ENCODE measurements around the gene TPCN1.

TPCN1 gene

DNA sequence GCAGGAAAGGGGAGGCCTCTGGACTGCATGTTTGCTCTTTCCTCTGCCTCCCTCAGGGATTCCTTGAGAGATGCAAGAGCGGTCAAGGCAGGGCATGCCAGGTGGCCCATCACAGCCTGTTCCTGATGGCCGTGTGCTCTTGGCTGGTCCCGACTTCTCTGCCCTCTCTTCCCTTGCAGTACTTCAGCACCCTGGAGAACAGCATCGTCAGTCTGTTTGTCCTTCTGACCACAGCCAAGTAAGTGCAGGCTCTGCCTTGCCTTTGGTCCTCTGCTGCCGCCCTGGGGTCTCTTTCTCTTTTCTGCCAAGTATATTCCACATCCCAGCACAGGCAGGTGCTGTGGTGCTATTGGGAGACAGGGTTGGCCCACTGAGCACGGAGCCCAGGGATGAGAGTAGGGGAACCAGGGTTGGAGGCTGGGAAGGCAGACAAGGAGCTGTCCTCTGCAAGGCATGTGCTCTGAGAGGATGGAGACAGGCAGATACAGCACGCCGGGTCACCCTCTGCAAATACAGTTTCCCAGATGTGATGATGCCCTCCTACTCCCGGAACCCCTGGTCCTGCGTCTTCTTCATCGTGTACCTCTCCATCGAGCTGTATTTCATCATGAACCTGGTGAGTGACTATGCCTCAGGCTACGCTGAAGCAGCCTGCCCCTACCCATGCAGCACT lies 51.9 kb downstream of the TPCN1 start:
- TF ChIP-seq, protein P1, sequence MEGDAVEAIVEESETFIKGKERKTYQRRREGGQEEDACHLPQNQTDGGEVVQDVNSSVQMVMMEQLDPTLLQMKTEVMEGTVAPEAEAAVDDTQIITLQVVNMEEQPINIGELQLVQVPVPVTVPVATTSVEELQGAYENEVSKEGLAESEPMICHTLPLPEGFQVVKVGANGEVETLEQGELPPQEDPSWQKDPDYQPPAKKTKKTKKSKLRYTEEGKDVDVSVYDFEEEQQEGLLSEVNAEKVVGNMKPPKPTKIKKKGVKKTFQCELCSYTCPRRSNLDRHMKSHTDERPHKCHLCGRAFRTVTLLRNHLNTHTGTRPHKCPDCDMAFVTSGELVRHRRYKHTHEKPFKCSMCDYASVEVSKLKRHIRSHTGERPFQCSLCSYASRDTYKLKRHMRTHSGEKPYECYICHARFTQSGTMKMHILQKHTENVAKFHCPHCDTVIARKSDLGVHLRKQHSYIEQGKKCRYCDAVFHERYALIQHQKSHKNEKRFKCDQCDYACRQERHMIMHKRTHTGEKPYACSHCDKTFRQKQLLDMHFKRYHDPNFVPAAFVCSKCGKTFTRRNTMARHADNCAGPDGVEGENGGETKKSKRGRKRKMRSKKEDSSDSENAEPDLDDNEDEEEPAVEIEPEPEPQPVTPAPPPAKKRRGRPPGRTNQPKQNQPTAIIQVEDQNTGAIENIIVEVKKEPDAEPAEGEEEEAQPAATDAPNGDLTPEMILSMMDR (IDR thresholded peaks at IDR 0.05; ENCODE audit: control insufficient read depth, insufficient read depth, low read depth, low read length, missing control alignments): no peak
- no peak overlapping the region for H3K4me3 ChIP-seq (ENCODE audit: control insufficient read depth, low read depth, low read length)
- DNase-seq (ENCODE audit: low read depth): no peak

DNA sequence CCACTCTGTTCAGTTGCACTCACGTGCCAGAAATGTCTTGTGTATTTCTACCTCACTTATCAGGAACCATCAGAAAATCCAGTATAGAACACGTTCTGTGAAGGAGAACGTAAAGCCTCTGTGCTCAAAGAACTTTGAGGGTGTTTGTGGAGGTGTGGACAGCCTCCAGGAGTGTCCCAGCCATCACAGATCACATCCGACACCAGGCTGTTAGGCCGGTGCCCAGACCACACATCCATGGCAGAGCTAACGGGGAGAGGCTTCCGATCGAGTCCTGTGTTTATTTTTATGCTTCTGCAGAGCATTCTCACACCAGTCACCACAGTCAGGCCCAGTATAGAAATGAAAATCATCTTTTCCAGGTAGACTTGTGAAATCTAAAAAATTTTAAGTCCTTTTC lies 53.6 kb downstream of the TPCN1 start:
- no peak overlapping the region for H3K4me3 ChIP-seq (ENCODE audit: control insufficient read depth, low read depth, low read length)
- DNase-seq (ENCODE audit: low read depth): no peak
- TF ChIP-seq, protein P1 (IDR thresholded peaks at IDR 0.05; ENCODE audit: control insufficient read depth, insufficient read depth, low read depth, low read length, missing control alignments): no peak

DNA sequence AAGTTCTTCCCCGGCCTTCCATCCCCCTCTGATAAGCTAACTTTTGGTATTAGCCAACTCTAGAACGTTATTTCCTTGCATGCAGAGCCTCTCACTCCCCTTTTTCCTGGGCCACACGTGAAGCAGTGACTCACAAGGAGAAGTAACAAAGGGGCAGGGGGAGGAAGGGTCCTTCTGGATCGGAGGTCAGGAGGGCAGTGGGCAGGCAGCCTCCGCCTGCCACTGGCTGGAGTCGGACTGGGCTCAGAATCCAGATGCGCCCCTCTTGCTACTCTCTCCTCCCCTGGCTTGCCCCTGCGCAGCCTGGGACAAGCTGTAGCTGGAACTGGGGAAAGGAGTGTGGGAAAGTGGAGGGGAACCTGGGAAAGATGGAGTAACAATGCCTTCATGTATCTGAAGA lies 55.0 kb downstream of the TPCN1 start:
- no peak overlapping the region for H3K4me3 ChIP-seq (ENCODE audit: control insufficient read depth, low read depth, low read length)
- no peak for DNase-seq (ENCODE audit: low read depth)
- TF ChIP-seq, protein P1 (IDR thresholded peaks at IDR 0.05; ENCODE audit: control insufficient read depth, insufficient read depth, low read depth, low read length, missing control alignments): no peak

DNA sequence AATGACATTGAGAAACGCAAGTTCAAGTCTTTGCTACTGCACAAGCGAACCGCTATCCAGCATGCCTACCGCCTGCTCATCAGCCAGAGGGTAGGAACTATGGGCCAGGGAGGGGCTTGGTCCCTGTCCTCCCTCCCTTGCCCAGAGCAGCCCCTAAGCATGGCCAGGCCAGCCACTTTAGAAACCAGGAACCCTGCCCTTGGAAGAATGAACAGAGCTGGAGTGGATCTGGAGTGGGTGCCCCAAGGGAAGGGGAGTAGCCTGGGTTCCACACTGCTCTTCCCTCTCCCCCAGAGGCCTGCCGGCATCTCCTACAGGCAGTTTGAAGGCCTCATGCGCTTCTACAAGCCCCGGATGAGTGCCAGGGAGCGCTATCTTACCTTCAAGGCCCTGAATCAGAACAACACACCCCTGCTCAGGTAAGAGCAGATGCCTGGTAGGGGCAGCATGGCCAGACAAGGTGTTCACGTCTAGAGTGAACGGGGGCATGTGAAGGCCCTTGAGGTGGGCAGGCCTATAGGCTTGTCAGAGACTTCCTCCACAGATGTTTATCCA lies 55.8 kb downstream of the TPCN1 start:
- H3K4me3 ChIP-seq (ENCODE audit: control insufficient read depth, low read depth, low read length): no peak overlapping the region
- TF ChIP-seq, protein P1 (IDR thresholded peaks at IDR 0.05; ENCODE audit: control insufficient read depth, insufficient read depth, low read depth, low read length, missing control alignments): no peak
- DNase-seq (ENCODE audit: low read depth): no peak

DNA sequence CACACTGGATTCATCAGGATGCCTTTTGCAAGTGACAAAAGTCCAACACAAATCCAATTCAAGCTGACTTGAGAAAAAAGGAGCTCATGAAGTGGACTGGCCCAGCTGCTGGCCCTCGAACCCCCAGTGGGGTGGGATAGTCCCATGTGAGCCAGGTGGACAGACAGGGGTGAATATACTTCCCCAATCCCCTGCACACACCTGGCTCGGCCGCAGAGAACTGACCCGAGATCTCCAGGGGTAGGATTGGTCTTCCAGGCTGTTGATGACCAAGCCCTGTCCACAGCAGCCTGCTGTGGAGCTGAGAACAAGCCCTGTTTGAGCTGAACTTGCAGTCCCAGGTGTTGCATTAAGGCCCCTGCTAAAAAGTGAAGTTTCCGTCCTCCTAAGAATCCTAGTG lies 56.2 kb downstream of the TPCN1 start:
- TF ChIP-seq, protein P1 (IDR thresholded peaks at IDR 0.05; ENCODE audit: control insufficient read depth, insufficient read depth, low read depth, low read length, missing control alignments): no peak
- DNase-seq (ENCODE audit: low read depth): no peak
- H3K4me3 ChIP-seq (ENCODE audit: control insufficient read depth, low read depth, low read length): no peak overlapping the region

DNA sequence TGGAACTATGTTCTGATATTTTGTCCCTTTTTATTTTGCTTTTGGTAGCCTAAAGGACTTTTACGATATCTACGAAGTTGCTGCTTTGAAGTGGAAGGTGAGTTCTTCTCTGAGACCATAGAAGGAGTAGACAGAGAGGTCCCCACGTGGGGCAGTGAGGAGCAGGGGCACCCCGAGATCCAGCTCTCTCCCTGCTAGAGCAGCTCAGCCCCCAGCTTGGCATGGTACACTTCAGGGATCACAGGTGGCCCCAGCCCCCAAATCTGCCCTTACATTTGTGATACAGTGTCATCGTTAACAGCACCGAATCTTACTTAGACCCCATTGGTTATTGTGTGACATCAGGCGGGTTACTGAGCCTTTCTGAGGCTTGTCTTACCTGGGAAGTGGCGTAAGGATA lies 56.9 kb downstream of the TPCN1 start:
- no peak overlapping the region for H3K4me3 ChIP-seq (ENCODE audit: control insufficient read depth, low read depth, low read length)
- TF ChIP-seq, protein P1 (IDR thresholded peaks at IDR 0.05; ENCODE audit: control insufficient read depth, insufficient read depth, low read depth, low read length, missing control alignments): no peak
- no peak for DNase-seq (ENCODE audit: low read depth)
